Gastrocnemius medialis (tissue), 4 donors: Measurements from ENCODE around the gene NELL2. TPM values are rescaled to one million over a fixed set of nuclear protein-coding genes. Genes with fewer than 3 reads are reported as not detected.
"Not testable (repeated sequence)": the region's sequence is repeated elsewhere in the genome, so short reads cannot be mapped to it uniquely, and the experiment has no call there.

Experiments used
- ATAC-seq, 2 donors: fragments of 150-250 bp; one replicate each; pipeline ENCODE4 v1.9.1; 2016
- DNase-seq, 2 donors: peaks; one replicate each; pipeline ENCODE4 v3.0.0-alpha.2; 2019
- H3K27ac ChIP-seq, 4 donors: fragments of 200-600 bp; sonication (generic); 1 replicate in 1 of 4; 2 replicates in 3 of 4; pipeline ENCODE4 v1.5.1; 2016 to 2018; ENCODE audit warnings: mild to moderate bottlenecking in 2 of 4, moderate library complexity in 1 of 4
- H3K27me3 ChIP-seq, 3 donors: fragments of 200-600 bp; sonication (generic) in 2 of 3; 1 replicate in 1 of 3; 2 replicates in 2 of 3; pipeline versions ENCODE4 v1.5.1 to v1.6.0; 2016 to 2019; ENCODE audit warnings: mild to moderate bottlenecking in 1 of 3, moderate library complexity in 1 of 3
- H3K36me3 ChIP-seq, 2 donors: fragments of 200-600 bp; sonication (generic) in 1 of 2; one replicate each; pipeline ENCODE4 v1.5.1; 2017 to 2018
- H3K4me1 ChIP-seq, 2 donors: fragments of 200-600 bp; sonication (generic) in 1 of 2; one replicate each; pipeline ENCODE4 v1.5.1; 2016 to 2017; ENCODE audit warnings: mild to moderate bottlenecking in 2 of 2
- H3K4me3 ChIP-seq, 4 donors: fragments of 200-600 bp; sonication (generic) in 3 of 4; 1 replicate in 1 of 4; 2 replicates in 3 of 4; pipeline ENCODE4 v1.5.1; 2016 to 2019; ENCODE audit warnings: mild to moderate bottlenecking in 2 of 4
- H3K9me3 ChIP-seq, 3 donors: fragments of 200-600 bp; sonication (generic) in 2 of 3; 1 replicate in 1 of 3; 2 replicates in 2 of 3; pipeline ENCODE4 v1.5.1; 2016 to 2019
- POLR2A ChIP-seq, 2 donors: fragments of 450-650 bp; IDR thresholded peaks; one replicate each; pipeline ENCODE4 v1.6.1; 2017; ENCODE audit warnings: antibody characterized with exemption in 2 of 2, mild to moderate bottlenecking in 2 of 2, moderate library complexity in 2 of 2
- in situ Hi-C, 4 donors: fragments of 200-750 bp; cut with MboI; loops; one replicate each; pipeline versions ENCODE4 v1.15.0 to v1.8.0; 2017; ENCODE audit warnings: low sequenced_read_pairs in 4 of 4
- intact Hi-C: fragments of 100-400 bp; cut with DNase I; formaldehyde crosslinking; loops from one replicate; pipeline ENCODE4 v1.15.1; 2023; ENCODE audit warnings: low total_unique reads
- total RNA-seq, 4 donors: library from RNA; depleted of rRNA; stranded (reverse); fragments of >200 nt; gene quantifications; one replicate each; pipeline versions ENCODE4 v1.1.0 to v1.2.3, GENCODE V29; 2016
- TF ChIP-seq, protein P1 (sequence below), 5 experiments: fragments of 450-650 bp in 3 of 5; fragments of 200-600 bp in 2 of 5; sonication (generic) in 2 of 5; IDR thresholded peaks in 4 of 5; conservative IDR thresholded peaks in 1 of 5; 1 replicate in 4 of 5; 2 replicates in 1 of 5; pipeline ENCODE4 v1.5.1; 2016 to 2019; ENCODE audit warnings: antibody characterized with exemption in 5 of 5, mild to moderate bottlenecking in 3 of 5, moderate library complexity in 3 of 5

The NELL2 gene
- total RNA-seq, 4 donors from 2014 or later = 0.58 to 0.82 TPM; not detected in 2

- intact Hi-C loops = no loop called here
- Histone ChIP-seq H3K27me3 (no peaks in the 10 kb centered on the region), H3K4me1 (no peaks in the 10 kb centered on the region), H3K36me3 (no peaks in the 10 kb centered on the region), H3K9me3 (no peaks in the 10 kb centered on the region), H3K4me3 (no peak overlapping the region), H3K27ac (no peak overlapping the region)
- in situ Hi-C loops = no loop called here
- ATAC-seq (no peak), DNase-seq (no peak)
- no peak for TF ChIP-seq POLR2A (IDR thresholded peaks at IDR 0.05)
Observed at GRCh38 chr12:44750468-44750867, 125.6 kb downstream of the NELL2 start.

GRCh38 chr12:44749566-44749965 lies 126.5 kb downstream of the NELL2 start:
- in situ Hi-C loops = no loop called here
- no peak for TF ChIP-seq POLR2A (IDR thresholded peaks at IDR 0.05)
- TF ChIP-seq, protein P1, sequence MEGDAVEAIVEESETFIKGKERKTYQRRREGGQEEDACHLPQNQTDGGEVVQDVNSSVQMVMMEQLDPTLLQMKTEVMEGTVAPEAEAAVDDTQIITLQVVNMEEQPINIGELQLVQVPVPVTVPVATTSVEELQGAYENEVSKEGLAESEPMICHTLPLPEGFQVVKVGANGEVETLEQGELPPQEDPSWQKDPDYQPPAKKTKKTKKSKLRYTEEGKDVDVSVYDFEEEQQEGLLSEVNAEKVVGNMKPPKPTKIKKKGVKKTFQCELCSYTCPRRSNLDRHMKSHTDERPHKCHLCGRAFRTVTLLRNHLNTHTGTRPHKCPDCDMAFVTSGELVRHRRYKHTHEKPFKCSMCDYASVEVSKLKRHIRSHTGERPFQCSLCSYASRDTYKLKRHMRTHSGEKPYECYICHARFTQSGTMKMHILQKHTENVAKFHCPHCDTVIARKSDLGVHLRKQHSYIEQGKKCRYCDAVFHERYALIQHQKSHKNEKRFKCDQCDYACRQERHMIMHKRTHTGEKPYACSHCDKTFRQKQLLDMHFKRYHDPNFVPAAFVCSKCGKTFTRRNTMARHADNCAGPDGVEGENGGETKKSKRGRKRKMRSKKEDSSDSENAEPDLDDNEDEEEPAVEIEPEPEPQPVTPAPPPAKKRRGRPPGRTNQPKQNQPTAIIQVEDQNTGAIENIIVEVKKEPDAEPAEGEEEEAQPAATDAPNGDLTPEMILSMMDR (IDR thresholded peaks at IDR 0.05 in 4 of 5, conservative IDR thresholded peaks at IDR 0.05 in 1 of 5) = no peak
- H3K9me3 ChIP-seq = no peaks in the 10 kb centered on the region
- no peak overlapping the region for H3K27ac ChIP-seq
- H3K27me3 ChIP-seq = no peaks in the 10 kb centered on the region
- ATAC-seq (no peak), DNase-seq (no peak)
- H3K36me3 ChIP-seq = no peaks in the 10 kb centered on the region
- intact Hi-C loops = no loop called here
- no peaks in the 10 kb centered on the region for H3K4me1 ChIP-seq
- H3K4me3 ChIP-seq = no peak overlapping the region

- Histone ChIP-seq H3K36me3 (no peaks in the 10 kb centered on the region), H3K9me3 (no peaks in the 10 kb centered on the region), H3K27me3 (no peaks in the 10 kb centered on the region), H3K4me3 (no peak overlapping the region), H3K4me1 (no peaks in the 10 kb centered on the region), H3K27ac (no peak overlapping the region)
- intact Hi-C loops (no loop called here), in situ Hi-C loops (no loop called here)
- no peak for TF ChIP-seq POLR2A (IDR thresholded peaks at IDR 0.05)
- TF ChIP-seq, protein P1 (IDR thresholded peaks at IDR 0.05 in 4 of 5, conservative IDR thresholded peaks at IDR 0.05 in 1 of 5) = no peak
- ATAC-seq (no peak), DNase-seq (no peak)
Observed at GRCh38 chr12:44748950-44749468, 127.1 kb downstream of the NELL2 start.

DNA sequence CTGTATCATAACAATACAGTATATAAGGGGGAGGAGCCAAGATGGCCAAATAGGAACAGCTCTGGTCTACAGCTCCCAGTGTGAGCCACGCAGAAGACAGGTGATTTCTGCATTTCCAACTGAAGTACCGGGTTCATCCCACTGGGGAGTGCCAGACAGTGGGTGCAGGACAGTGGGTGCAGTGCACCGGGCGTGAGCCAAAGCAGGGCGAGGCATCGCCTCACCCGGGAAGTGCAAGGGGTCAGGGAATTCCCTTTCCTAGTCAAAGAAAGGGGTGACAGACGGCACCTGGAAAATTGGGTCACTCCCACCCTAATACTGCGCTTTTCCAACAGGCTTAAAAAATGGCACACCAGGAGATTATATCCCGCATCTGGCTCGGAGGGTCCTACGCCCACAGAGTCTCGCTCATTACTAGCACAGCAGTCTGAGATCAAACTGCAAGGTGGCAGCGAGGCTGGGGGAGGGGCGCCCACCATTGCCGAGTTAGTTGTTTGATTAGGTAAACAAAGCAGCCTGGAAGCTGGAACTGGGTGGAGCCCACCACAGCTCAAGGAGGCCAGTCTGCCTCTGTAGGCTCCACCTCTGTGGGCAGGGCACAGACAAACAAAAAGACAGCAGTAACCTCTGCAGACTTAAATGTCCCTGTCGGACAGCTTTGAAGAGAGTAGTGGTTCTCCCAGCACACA lies 134.7 kb downstream of the NELL2 start:
- H3K27ac ChIP-seq, H3K9me3 ChIP-seq, H3K4me3 ChIP-seq, intact Hi-C loops, H3K36me3 ChIP-seq, H3K4me1 ChIP-seq, in situ Hi-C loops, DNase-seq, ATAC-seq, H3K27me3 ChIP-seq: not testable (repeated sequence)

DNA sequence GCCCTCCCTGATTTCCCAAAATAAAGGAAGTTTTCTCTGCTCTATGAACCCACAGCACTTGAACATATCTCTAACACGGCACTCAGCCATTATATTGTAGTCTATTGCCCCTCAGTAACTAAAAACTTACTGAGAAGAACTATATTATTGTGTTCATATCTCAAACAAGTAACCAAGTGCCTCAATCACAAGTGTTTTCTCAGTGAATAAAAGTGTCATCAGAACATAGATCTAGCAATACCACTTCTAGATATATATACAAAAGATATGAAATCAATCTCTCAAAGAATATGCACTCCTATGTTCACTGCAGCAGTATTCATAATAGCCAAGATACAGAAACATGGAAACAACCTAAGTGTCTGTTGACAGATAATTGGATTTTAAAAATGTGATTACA lies 138.1 kb downstream of the NELL2 start:
- intact Hi-C loops = no loop called here
- TF ChIP-seq, protein P1 (IDR thresholded peaks at IDR 0.05 in 4 of 5, conservative IDR thresholded peaks at IDR 0.05 in 1 of 5) = no peak
- TF ChIP-seq POLR2A (IDR thresholded peaks at IDR 0.05) = no peak
- in situ Hi-C loops = no loop called here
- no peak for DNase-seq
- no peak for ATAC-seq
- Histone ChIP-seq H3K27me3 (no peaks in the 10 kb centered on the region), H3K27ac (no peak overlapping the region), H3K4me1 (no peaks in the 10 kb centered on the region), H3K4me3 (no peak overlapping the region), H3K9me3 (no peaks in the 10 kb centered on the region), H3K36me3 (no peaks in the 10 kb centered on the region)
